Superior temporal gyrus (tissue), 1 donor: ENCODE data around the gene NDRG4.
A peak's percentile ranks its signal among the peaks of the same experiment; 100 is the strongest.

Experiments
- DNase-seq: peaks from one replicate; pipeline ENCODE4 v3.0.0-alpha.2; 2016; ENCODE audit errors: extremely low spot score

NDRG4 gene

GRCh38 chr16:58510097-58510775 is 10.3 kb downstream of the NDRG4 start:
- no peak for DNase-seq

- no peak for DNase-seq
These were observed 11.1 kb downstream of the NDRG4 start for GRCh38 chr16:58510776-58511628.

- peak; percentile 78 for DNase-seq
These were observed 12.2 kb downstream of the NDRG4 start for GRCh38 chr16:58511933-58512815.

GRCh38 chr16:58513874-58514273 is 13.9 kb downstream of the NDRG4 start:
- DNase-seq, result no peak

GRCh38 chr16:58515125-58515870 is 15.4 kb downstream of the NDRG4 start, which contains the start of gene SETD6:
Gene SETD6, plus strand, starts transcription at chr16:58515517. Its CDS starts 21 bp downstream, at chr16:58515538.
- peak; percentile 89 for DNase-seq

- no peak for DNase-seq
These were observed 16.2 kb downstream of the NDRG4 start for GRCh38 chr16:58515871-58516767.

- no peak for DNase-seq
These were observed 16.8 kb downstream of the NDRG4 start for GRCh38 chr16:58516768-58517107.

- DNase-seq, result no peak
These were observed 18.4 kb downstream of the NDRG4 start for GRCh38 chr16:58518083-58518979.

- DNase-seq, result no peak
These were observed 19.0 kb downstream of the NDRG4 start for GRCh38 chr16:58518980-58519368.

GRCh38 chr16:58519707-58520106 is 19.8 kb downstream of the NDRG4 start:
- no peak for DNase-seq

GRCh38 chr16:58530179-58530578 is 30.2 kb downstream of the NDRG4 start:
- no peak for DNase-seq

- DNase-seq, result no peak
These were observed 32.5 kb downstream of the NDRG4 start for GRCh38 chr16:58532414-58532813.

- no peak for DNase-seq
These were observed 34.0 kb downstream of the NDRG4 start for GRCh38 chr16:58533751-58534470.

- DNase-seq, result no peak
These were observed 35.2 kb downstream of the NDRG4 start for GRCh38 chr16:58535100-58535499.

- no peak for DNase-seq
These were observed 36.3 kb downstream of the NDRG4 start for GRCh38 chr16:58536278-58536677.

GRCh38 chr16:58537124-58537906 is 37.4 kb downstream of the NDRG4 start:
- DNase-seq, result no peak

GRCh38 chr16:58541711-58542110 is 41.8 kb downstream of the NDRG4 start:
- no peak for DNase-seq

- no peak for DNase-seq
These were observed 42.3 kb downstream of the NDRG4 start for GRCh38 chr16:58542291-58542690.
